GM12878 (cell line): ENCODE measurements around the gene FMOD. TPM values are rescaled to one million over a fixed set of nuclear protein-coding genes. Genes with fewer than 3 reads are reported as not detected.

Source experiments
- ATAC-seq: fragments of 200-7000 bp; cut with Tn5 transposase; 3 replicates; pipeline ENCODE4 v1.9.1; 2020; ENCODE audit warnings: mild to moderate bottlenecking, moderate library complexity
- BruUV-seq: library from RNA; stranded (reverse); fragments of 400-500 nt; replicated peaks from 2 replicates; lab custom pipeline; 2021; lab: Mats Ljungman, UMichigan
- CTCF ChIA-PET: fragments of 300-600 bp; sonication (Branson Sonifier 250); formaldehyde crosslinking; extraction: SDS; loops from one replicate; lab custom pipeline; 2021; ENCODE audit warnings: inconsistent platforms; lab: Yijun Ruan, JAX
- POLR2A ChIA-PET: fragments of 350-600 bp; formaldehyde crosslinking; extraction: SDS; loops from one replicate; lab custom pipeline; 2021; ENCODE audit warnings: inconsistent platforms; lab: Charles Lee
- RAD21 ChIA-PET: fragments of 300-600 bp; sonication (Branson Sonifier 250); formaldehyde crosslinking; loops from one replicate; lab custom pipeline; 2023; ENCODE audit warnings: antibody characterized with exemption; ENCODE audit not compliant: unreplicated experiment; lab: Charles Lee
- SMC1A ChIA-PET: fragments of 300-600 bp; sonication (Branson Sonifier 250); formaldehyde crosslinking; loops from one replicate; lab custom pipeline; 2023; ENCODE audit not compliant: unreplicated experiment, uncharacterized antibody; lab: Charles Lee
- DNase-seq: peaks from one replicate; pipeline ENCODE4 v3.0.0-alpha.2; 2011; ENCODE audit warnings: low read depth, low spot score
- FAIRE-seq: peaks from 3 replicates; lab custom pipeline; 2011; peaks lifted over from hg19 to GRCh38; lab: Jason Lieb, UNC
- H2AFZ ChIP-seq: 2 replicates; pipeline ENCODE4 v1.6.0; 2011; ENCODE audit warnings: low read depth, low read length, control low read depth; ENCODE audit not compliant: control insufficient read depth
- H3K27ac ChIP-seq: 2 replicates; pipeline ENCODE4 v1.5.1; 2011; ENCODE audit warnings: control low read depth; ENCODE audit not compliant: control insufficient read depth, insufficient read depth
- H3K27me3 ChIP-seq, 2 experiments: replicated peaks in 1 of 2; 2 replicates each; pipeline versions ENCODE4 v1.6.0 to v1.6.1; 2011; ENCODE audit warnings: low read length in 1 of 2; ENCODE audit not compliant: control insufficient read depth in 2 of 2, insufficient read depth in 2 of 2
- H3K36me3 ChIP-seq, 2 experiments: 2 replicates each; pipeline ENCODE4 v1.5.1; 2011; ENCODE audit warnings: low read length in 1 of 2; ENCODE audit not compliant: control insufficient read depth in 2 of 2, insufficient read depth in 2 of 2
- H3K4me1 ChIP-seq: 2 replicates; pipeline ENCODE4 v1.6.1; 2011; ENCODE audit warnings: mild to moderate bottlenecking, low read length, moderate library complexity, mixed read lengths; ENCODE audit not compliant: control insufficient read depth, insufficient read depth
- H3K4me2 ChIP-seq: 2 replicates; pipeline ENCODE4 v1.6.0; 2011; ENCODE audit warnings: control low read depth; ENCODE audit not compliant: control insufficient read depth, insufficient read depth
- H3K4me3 ChIP-seq: fragments of 200-600 bp; sonication (generic); 2 replicates; pipeline ENCODE4 v1.5.1; 2016
- H3K79me2 ChIP-seq: 2 replicates; pipeline ENCODE4 v1.6.0; 2011; ENCODE audit warnings: low read length; ENCODE audit not compliant: control insufficient read depth, insufficient read depth
- H3K9ac ChIP-seq: 2 replicates; pipeline ENCODE4 v1.8.0; 2011; ENCODE audit warnings: low read length, control low read depth, mixed read lengths; ENCODE audit not compliant: control insufficient read depth, insufficient read depth
- H3K9me3 ChIP-seq: replicated peaks from 3 replicates; pipeline ENCODE4 v1.5.1; 2011; ENCODE audit warnings: mild to moderate bottlenecking, low read length; ENCODE audit not compliant: control insufficient read depth, insufficient read depth
- H4K20me1 ChIP-seq: 2 replicates; pipeline ENCODE4 v1.6.0; 2011; ENCODE audit not compliant: control insufficient read depth, insufficient read depth
- BACH1 ChIP-seq: fragments of 450-650 bp; IDR thresholded peaks from 2 replicates; pipeline ENCODE4 v1.6.1; 2017; ENCODE audit warnings: mild to moderate bottlenecking, borderline replicate concordance
- EGR1 ChIP-seq, 2 experiments: IDR thresholded peaks; 1 replicate in 1 of 2; 2 replicates in 1 of 2; pipeline ENCODE4 v1.6.1; 2011 to 2012; ENCODE audit warnings: low read depth in 2 of 2, low read length in 2 of 2, borderline replicate concordance in 1 of 2, mild to moderate bottlenecking in 1 of 2, moderate library complexity in 1 of 2
- ETV6 ChIP-seq, 2 experiments: fragments of 450-650 bp in 1 of 2; IDR thresholded peaks in 1 of 2; conservative IDR thresholded peaks in 1 of 2; 2 replicates each; pipeline ENCODE4 v1.6.1; 2014; ENCODE audit warnings: antibody characterized with exemption in 1 of 2, borderline replicate concordance in 1 of 2, low read depth in 1 of 2, mild to moderate bottlenecking in 1 of 2, moderate library complexity in 1 of 2
- IRF3 ChIP-seq: fragments of 450-650 bp; IDR thresholded peaks from 2 replicates; pipeline ENCODE4 v1.6.1; 2014; ENCODE audit warnings: mild to moderate bottlenecking
- MTA3 ChIP-seq: IDR thresholded peaks from 2 replicates; pipeline ENCODE4 v1.6.1; 2012; ENCODE audit warnings: low read length, inconsistent platforms, borderline replicate concordance
- RAD21 ChIP-seq: IDR thresholded peaks from 2 replicates; pipeline ENCODE4 v1.6.1; 2011; ENCODE audit warnings: mild to moderate bottlenecking, low read depth, low read length, moderate library complexity; ENCODE audit not compliant: insufficient read depth
- SMC3 ChIP-seq: IDR thresholded peaks from 2 replicates; pipeline ENCODE4 v1.6.1; 2011; ENCODE audit warnings: low read length, improper control_type of control experiment, borderline replicate concordance
- SPI1 ChIP-seq: IDR thresholded peaks from 2 replicates; pipeline ENCODE4 v1.6.1; 2011; ENCODE audit warnings: low read depth, mild to moderate bottlenecking, low read length, moderate library complexity, borderline replicate concordance; ENCODE audit not compliant: insufficient read depth
- WGBS: methylation state at CpG from one replicate; pipeline ENCODE4 v1.1.6; 2016; ENCODE audit warnings: low lambda C conversion rate; ENCODE audit not compliant: insufficient replicate concordance, insufficient coverage; ENCODE audit errors: missing lambda C conversion rate; 5-methylcytosine and 5-hydroxymethylcytosine counted together
- in situ Hi-C: fragments of 300-500 bp; cut with MboI; formaldehyde crosslinking; loops from 9 replicates; pipeline ENCODE4 v1.14.3; 2018; ENCODE audit warnings: mixed read lengths
- intact Hi-C: fragments of 100-400 bp; cut with micrococcal nuclease; formaldehyde crosslinking; loops from one replicate; pipeline ENCODE4 v1.14.2; 2022; ENCODE audit not compliant: unreplicated experiment
- polyA plus RNA-seq, 11 experiments: library from polyadenylated mRNA; depleted of rRNA in 4 of 11; unstranded in 6 of 11; stranded (reverse) in 5 of 11; fragments of >200 nt; fragmentation: Nextera tagmentation in 4 of 11; fragmentation: Illumina TruSeq in 1 of 11; extraction: Ambion mirVana in 4 of 11; extraction: Trizol in 1 of 11; gene quantifications; 1 replicate in 1 of 11; 2 replicates in 10 of 11; pipeline versions ENCODE4 v1.2.1 to v1.2.3, GENCODE V29; 2011 to 2016; ENCODE audit warnings: inconsistent platforms in 2 of 11, missing spikeins in 2 of 11, low read depth in 1 of 11
- total RNA-seq, 4 experiments: library from RNA; depleted of rRNA in 3 of 4; stranded (reverse); fragments of >200 nt in 3 of 4; fragmentation: Illumina TruSeq in 1 of 4; extraction: Trizol in 1 of 4; gene quantifications; 2 replicates each; pipeline versions ENCODE4 v1.2.1 to v1.2.3, GENCODE V29; 2013 to 2021
- TF ChIP-seq, protein P1 (sequence below), 3 experiments: IDR thresholded peaks in 2 of 3; conservative IDR thresholded peaks in 1 of 3; 2 replicates each; pipeline ENCODE4 v1.5.1; 2011; ENCODE audit warnings: low read depth in 3 of 3, low read length in 3 of 3, mild to moderate bottlenecking in 3 of 3, control low read depth in 2 of 3, moderate library complexity in 2 of 3, inconsistent platforms in 1 of 3, mixed read lengths in 1 of 3; ENCODE audit not compliant: control insufficient read depth in 2 of 3, insufficient read depth in 1 of 3; ENCODE audit errors: extremely low read depth in 1 of 3

Gene FMOD
- total and polyA plus RNA-seq, 10 of the 15 experiments (the other 5 are each of a cell fraction or from before 2014, with no cell fraction given): 0.03 to 0.26 (median 0.11) TPM; not detected in 7

DNA sequence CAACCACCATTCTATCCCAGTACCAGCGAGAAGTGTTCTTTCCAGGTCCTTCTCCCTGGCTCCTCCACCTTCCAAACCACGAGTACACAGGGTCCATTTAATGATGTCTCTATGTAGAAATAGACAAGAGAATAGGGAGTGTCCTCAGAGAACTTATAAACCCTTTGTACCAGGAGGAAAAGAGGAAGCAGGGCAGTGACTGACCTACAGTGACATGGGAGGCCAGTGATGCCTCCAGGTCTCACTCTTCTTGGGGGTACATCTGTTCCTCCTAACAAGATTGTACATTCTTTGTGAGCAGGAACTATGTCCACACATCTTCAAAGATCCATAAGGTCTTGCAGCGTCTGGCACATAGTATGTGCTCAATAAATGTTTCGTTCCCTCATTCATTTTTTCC, 18.7 kb upstream of the FMOD start:
- H3K36me3 ChIP-seq: no peaks in the 10 kb centered on the region
- ChIA-PET CTCF (interaction anchor here (0.6 to 4.9 kb wide), 4 partner anchors 7 to 117 kb away, joined by 3 to 35 read pairs (median 4); no protein-coding TSS in a partner anchor), RAD21 (no interaction called here), SMC1A (interaction anchor here (1.8 kb wide), 1 partner anchor 70 kb away, joined by 5 read pairs; no protein-coding TSS in a partner anchor), POLR2A (no interaction called here)
- in situ Hi-C loops: no loop called here
- TF ChIP-seq IRF3 (no peak), SPI1 (peak; percentile 30; the same call in 1 of the 2 replicates)
- FAIRE-seq: no peak
- no peak for ATAC-seq
- no peak overlapping the region for H2AFZ ChIP-seq
- H3K4me1 ChIP-seq: no peaks in the 10 kb centered on the region
- H3K79me2 ChIP-seq: no peaks in the 10 kb centered on the region
- WGBS: 34% methylated on average over 4 of the region's 4 CpGs
- intact Hi-C loops: no loop called here
- no peak for DNase-seq
- no peaks in the 10 kb centered on the region; a peak in 1 of 4 replicates for H3K27me3 ChIP-seq
- BruUV-seq: no TSS peak
- no peak overlapping the region for H3K27ac ChIP-seq
- no peak overlapping the region for H3K4me3 ChIP-seq
- no peak overlapping the region for H3K9ac ChIP-seq
- no peaks in the 10 kb centered on the region for H3K9me3 ChIP-seq
- no peak overlapping the region for H3K4me2 ChIP-seq
- no peaks in the 10 kb centered on the region for H4K20me1 ChIP-seq

GRCh38 chr1:203368624-203369451, 17.9 kb upstream of the FMOD start:
- ChIA-PET RAD21 (interaction anchor here (1.3 to 1.4 kb wide), 2 partner anchors 10 to 71 kb away, joined by 5 to 7 read pairs; no protein-coding TSS in a partner anchor), CTCF (interaction anchor here (0.6 to 4.9 kb wide), 4 partner anchors 28 to 119 kb away, joined by 3 to 35 read pairs (median 4); no protein-coding TSS in a partner anchor), SMC1A (interaction anchor here (1.0 to 1.9 kb wide), 5 partner anchors 11 to 71 kb away, joined by 3 to 10 read pairs (median 3); no protein-coding TSS in a partner anchor), POLR2A (interaction anchor here (1.5 kb wide), 1 partner anchor 12 kb away, joined by 4 read pairs; no protein-coding TSS in a partner anchor)
- Histone ChIP-seq H3K27me3 (no peaks in the 10 kb centered on the region; a peak in 1 of 4 replicates), H3K4me3 (no peak overlapping the region), H4K20me1 (no peaks in the 10 kb centered on the region), H3K4me2 (no peak overlapping the region), H3K27ac (no peak overlapping the region), H2AFZ (no peak overlapping the region), H3K4me1 (no peaks in the 10 kb centered on the region), H3K36me3 (no peaks in the 10 kb centered on the region), H3K9me3 (no peaks in the 10 kb centered on the region), H3K79me2 (no peaks in the 10 kb centered on the region), H3K9ac (no peak overlapping the region)
- DNase-seq: no peak
- BruUV-seq: no TSS peak
- WGBS: 51% methylated on average over 6 of the region's 6 CpGs
- in situ Hi-C loops (no loop called here), intact Hi-C loops (no loop called here)
- TF ChIP-seq EGR1 (IDR thresholded peaks at IDR 0.05; ENCODE audit: borderline replicate concordance in 1 of 2, low read depth in 2 of 2, low read length in 2 of 2): no peak
- TF ChIP-seq ETV6 (conservative IDR thresholded peaks at IDR 0.05 in 1 of 2, IDR thresholded peaks at IDR 0.05 in 1 of 2; ENCODE audit: borderline replicate concordance in 1 of 2, low read depth in 1 of 2): no peak
- TF ChIP-seq MTA3: no peak
- TF ChIP-seq, protein P1, sequence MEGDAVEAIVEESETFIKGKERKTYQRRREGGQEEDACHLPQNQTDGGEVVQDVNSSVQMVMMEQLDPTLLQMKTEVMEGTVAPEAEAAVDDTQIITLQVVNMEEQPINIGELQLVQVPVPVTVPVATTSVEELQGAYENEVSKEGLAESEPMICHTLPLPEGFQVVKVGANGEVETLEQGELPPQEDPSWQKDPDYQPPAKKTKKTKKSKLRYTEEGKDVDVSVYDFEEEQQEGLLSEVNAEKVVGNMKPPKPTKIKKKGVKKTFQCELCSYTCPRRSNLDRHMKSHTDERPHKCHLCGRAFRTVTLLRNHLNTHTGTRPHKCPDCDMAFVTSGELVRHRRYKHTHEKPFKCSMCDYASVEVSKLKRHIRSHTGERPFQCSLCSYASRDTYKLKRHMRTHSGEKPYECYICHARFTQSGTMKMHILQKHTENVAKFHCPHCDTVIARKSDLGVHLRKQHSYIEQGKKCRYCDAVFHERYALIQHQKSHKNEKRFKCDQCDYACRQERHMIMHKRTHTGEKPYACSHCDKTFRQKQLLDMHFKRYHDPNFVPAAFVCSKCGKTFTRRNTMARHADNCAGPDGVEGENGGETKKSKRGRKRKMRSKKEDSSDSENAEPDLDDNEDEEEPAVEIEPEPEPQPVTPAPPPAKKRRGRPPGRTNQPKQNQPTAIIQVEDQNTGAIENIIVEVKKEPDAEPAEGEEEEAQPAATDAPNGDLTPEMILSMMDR (IDR thresholded peaks at IDR 0.05 in 2 of 3, conservative IDR thresholded peaks at IDR 0.05 in 1 of 3; ENCODE audit: control insufficient read depth in 2 of 3, extremely low read depth in 1 of 3, insufficient read depth in 1 of 3, low read depth in 3 of 3, low read length in 3 of 3): peak in 2 of 3 experiments; percentile 13 to 25; a peak in 3 of 6 replicates
- no peak for TF ChIP-seq BACH1
- peak; percentile 24; the same call in 1 of the 2 replicates for TF ChIP-seq SMC3
- peak; percentile 69 for TF ChIP-seq RAD21
- ATAC-seq: no peak
- FAIRE-seq: no peak
